H9 (cell line): ENCODE measurements around the gene TLE4. TPM values are rescaled to one million over a fixed set of nuclear protein-coding genes. Genes with fewer than 3 reads are reported as not detected.

ENCODE experiments used
- DNase-seq: peaks from one replicate; pipeline ENCODE4 v3.0.0-alpha.2; 2017
- H2AFZ ChIP-seq: one replicate; pipeline ENCODE4 v1.6.1; 2013; ENCODE audit warnings: mild to moderate bottlenecking, low read length, control low read depth, moderate library complexity
- H2AK5ac ChIP-seq: 2 replicates; pipeline ENCODE4 v1.6.1; 2013; ENCODE audit warnings: low read length, control low read depth, mixed read lengths; ENCODE audit not compliant: insufficient read length
- H2BK120ac ChIP-seq: one replicate; pipeline ENCODE4 v1.6.1; 2013; ENCODE audit warnings: low read depth, mild to moderate bottlenecking, low read length, control low read depth, inconsistent platforms; ENCODE audit not compliant: poor library complexity, severe bottlenecking
- H2BK12ac ChIP-seq: 2 replicates; pipeline ENCODE4 v1.6.1; 2013; ENCODE audit warnings: low read length, control low read depth, mixed read lengths, low read depth; ENCODE audit not compliant: insufficient read length
- H2BK15ac ChIP-seq: 2 replicates; pipeline ENCODE4 v1.6.1; 2013; ENCODE audit warnings: low read depth, low read length, control low read depth
- H2BK20ac ChIP-seq: one replicate; pipeline ENCODE4 v1.6.1; 2013; ENCODE audit warnings: low read depth, mild to moderate bottlenecking, low read length, control low read depth, inconsistent platforms; ENCODE audit not compliant: poor library complexity, severe bottlenecking
- H2BK5ac ChIP-seq: 2 replicates; pipeline ENCODE4 v1.6.1; 2013; ENCODE audit warnings: low read length, control low read depth, mixed read lengths; ENCODE audit not compliant: insufficient read length
- H3K14ac ChIP-seq: 2 replicates; pipeline ENCODE4 v1.6.1; 2013; ENCODE audit warnings: low read length, control low read depth; ENCODE audit not compliant: insufficient read depth
- H3K18ac ChIP-seq: 2 replicates; pipeline ENCODE4 v1.6.1; 2013; ENCODE audit warnings: low read depth, mild to moderate bottlenecking, mixed read lengths, low read length, control low read depth; ENCODE audit not compliant: insufficient read length
- H3K23ac ChIP-seq: 2 replicates; pipeline ENCODE4 v1.6.1; 2013; ENCODE audit warnings: low read length, control low read depth, mixed read lengths, low read depth; ENCODE audit not compliant: insufficient read length
- H3K23me2 ChIP-seq: 2 replicates; pipeline ENCODE4 v1.6.1; 2013; ENCODE audit warnings: low read depth, mild to moderate bottlenecking, mixed read lengths, low read length, control low read depth; ENCODE audit not compliant: insufficient read length, poor library complexity, severe bottlenecking
- H3K27ac ChIP-seq: 2 replicates; pipeline ENCODE4 v1.5.1; 2013; ENCODE audit warnings: low read length, control low read depth, mixed read lengths, low read depth; ENCODE audit not compliant: insufficient read length
- H3K27me3 ChIP-seq: 2 replicates; pipeline ENCODE4 v1.6.1; 2013; ENCODE audit warnings: low read length, control low read depth, inconsistent platforms; ENCODE audit not compliant: insufficient read depth
- H3K4ac ChIP-seq: 2 replicates; pipeline ENCODE4 v1.6.1; 2013; ENCODE audit warnings: low read depth, mild to moderate bottlenecking, control low read depth, inconsistent platforms, low read length, moderate library complexity
- H3K4me1 ChIP-seq: 2 replicates; pipeline ENCODE4 v1.6.1; 2013; ENCODE audit warnings: low read length, control low read depth, inconsistent platforms; ENCODE audit not compliant: insufficient read depth
- H3K4me2 ChIP-seq: 2 replicates; pipeline ENCODE4 v1.6.1; 2013; ENCODE audit warnings: low read length, control low read depth, mixed read lengths; ENCODE audit not compliant: insufficient read length, insufficient read depth
- H3K56ac ChIP-seq: 2 replicates; pipeline ENCODE4 v1.6.1; 2013; ENCODE audit warnings: low read depth, mild to moderate bottlenecking, mixed read lengths, low read length, control low read depth; ENCODE audit not compliant: insufficient read length
- H3K79me1 ChIP-seq: 2 replicates; pipeline ENCODE4 v1.6.1; 2013; ENCODE audit warnings: low read depth, mild to moderate bottlenecking, moderate library complexity, low read length, control low read depth, inconsistent platforms; ENCODE audit not compliant: insufficient read depth, poor library complexity, severe bottlenecking
- H3K79me2 ChIP-seq: 2 replicates; pipeline ENCODE4 v1.6.1; 2013; ENCODE audit warnings: low read length, control low read depth, inconsistent platforms; ENCODE audit not compliant: insufficient read depth
- H3K9ac ChIP-seq: 2 replicates; pipeline ENCODE4 v1.6.1; 2013; ENCODE audit warnings: low read length, control low read depth, mixed read lengths; ENCODE audit not compliant: insufficient read length; ENCODE audit errors: extremely low read depth
- H3K9me3 ChIP-seq: one replicate; pipeline ENCODE4 v1.6.1; 2013; ENCODE audit warnings: low read depth, low read length, inconsistent platforms; ENCODE audit not compliant: control insufficient read depth
- H3T11ph ChIP-seq: one replicate; pipeline ENCODE4 v1.6.1; 2013; ENCODE audit warnings: mild to moderate bottlenecking, low read length, control low read depth, inconsistent platforms
- H4K20me1 ChIP-seq: one replicate; pipeline ENCODE4 v1.6.1; 2013; ENCODE audit not compliant: control insufficient read depth, insufficient read length, insufficient read depth
- H4K5ac ChIP-seq: 2 replicates; pipeline ENCODE4 v1.6.1; 2013; ENCODE audit warnings: low read depth, mild to moderate bottlenecking, mixed read lengths, low read length, control low read depth; ENCODE audit not compliant: insufficient read length
- H4K8ac ChIP-seq: replicated peaks from 2 replicates; pipeline ENCODE4 v1.6.1; 2013; ENCODE audit warnings: low read length, control low read depth, mixed read lengths, low read depth; ENCODE audit not compliant: insufficient read length
- H4K91ac ChIP-seq: 2 replicates; pipeline ENCODE4 v1.6.1; 2013; ENCODE audit warnings: low read depth, mild to moderate bottlenecking, moderate library complexity, mixed read lengths, low read length, control low read depth; ENCODE audit not compliant: insufficient read length
- H3K27ac Mint-ChIP-seq, 3 experiments: 2 replicates in 2 of 3; 3 replicates in 1 of 3; pipeline ENCODE4 v1.8.0; 2020 to 2021; ENCODE audit warnings: mixed read lengths in 3 of 3, mild to moderate bottlenecking in 1 of 3, moderate library complexity in 1 of 3
- H3K27me3 Mint-ChIP-seq: 2 replicates; pipeline ENCODE4 v1.8.0; 2021; ENCODE audit warnings: low read depth, mild to moderate bottlenecking, moderate library complexity, mixed read lengths
- H3K36me3 Mint-ChIP-seq, 3 experiments: 2 replicates in 2 of 3; 3 replicates in 1 of 3; pipeline ENCODE4 v1.8.0; 2020 to 2021; ENCODE audit warnings: low read depth in 3 of 3, mixed read lengths in 3 of 3; ENCODE audit not compliant: insufficient read depth in 1 of 3
- H3K4me1 Mint-ChIP-seq, 2 experiments: 2 replicates each; pipeline ENCODE4 v1.8.0; 2020; ENCODE audit warnings: mixed read lengths in 2 of 2
- H3K4me3 Mint-ChIP-seq, 2 experiments: 2 replicates in 1 of 2; 3 replicates in 1 of 2; pipeline ENCODE4 v1.8.0; 2020 to 2021; ENCODE audit warnings: mild to moderate bottlenecking in 2 of 2, mixed read lengths in 2 of 2, moderate library complexity in 1 of 2
- H3K9me3 Mint-ChIP-seq, 2 experiments: 2 replicates in 1 of 2; 3 replicates in 1 of 2; pipeline ENCODE4 v1.8.0; 2020; ENCODE audit warnings: mild to moderate bottlenecking in 2 of 2, mixed read lengths in 2 of 2, moderate library complexity in 1 of 2
- CTCF ChIP-seq: fragments of 200-600 bp; sonication (generic); conservative IDR thresholded peaks from 3 replicates; pipeline ENCODE4 v1.8.0; 2021; ENCODE audit warnings: antibody characterized with exemption, mild to moderate bottlenecking
- WGBS: extraction: QIAGEN DNeasy Blood & Tissue Kit; methylation state at CpG from one replicate; pipeline ENCODE4 v1.1.7; 2013; ENCODE audit warnings: missing lambda C conversion rate, low lambda C conversion rate, mixed read lengths; ENCODE audit not compliant: insufficient read length; ENCODE audit errors: extremely low coverage; 5-methylcytosine and 5-hydroxymethylcytosine counted together
- total RNA-seq: library from RNA; stranded (reverse); gene quantifications from 2 replicates; pipeline ENCODE4 v1.2.1, GENCODE V29; 2021

Gene TLE4
- total RNA-seq, 1 experiment from 2014 or later, result 35.1 TPM

- WGBS, result no CpG with 5 or more reads among the region's 9 CpGs
- Mint-ChIP-seq H3K4me1 (peaks cover 65 to 85% of the 10 kb centered on the region in 2 experiments), H3K9me3 (no peaks in the 10 kb centered on the region), H3K4me3 (no peak overlapping the region; a peak in 1 of 5 replicates), H3K27ac (peak overlapping the region in 2 of 3 experiments; percentile 56 to 57; a peak in 4 of 7 replicates), H3K27me3 (no peaks in the 10 kb centered on the region), H3K36me3 (no peaks in the 10 kb centered on the region)
- H4K8ac ChIP-seq, result no peak overlapping the region
- no peak overlapping the region for H2BK5ac ChIP-seq
- no peak for TF ChIP-seq CTCF
- H3K79me1 ChIP-seq, result no peaks in the 10 kb centered on the region
- H3K56ac ChIP-seq, result no peak overlapping the region
- H2BK15ac ChIP-seq, result no peak overlapping the region
- H3K4me2 ChIP-seq, result no peak overlapping the region
- H2BK20ac ChIP-seq, result no peak overlapping the region
- no peak for DNase-seq
- H4K91ac ChIP-seq, result no peak overlapping the region
- no peaks in the 10 kb centered on the region for H3K27me3 ChIP-seq
- H3K4me1 ChIP-seq, result peaks cover 16% of the 10 kb centered on the region
- no peak overlapping the region for H4K5ac ChIP-seq
- no peak overlapping the region for H3K18ac ChIP-seq
- no peaks in the 10 kb centered on the region for H3K23me2 ChIP-seq
- H3K14ac ChIP-seq, result no peak overlapping the region
- H3K79me2 ChIP-seq, result no peaks in the 10 kb centered on the region
- H3T11ph ChIP-seq, result no peak overlapping the region
- no peaks in the 10 kb centered on the region for H4K20me1 ChIP-seq
- H3K9me3 ChIP-seq, result no peaks in the 10 kb centered on the region
- H2BK12ac ChIP-seq, result no peak overlapping the region
- H2BK120ac ChIP-seq, result no peak overlapping the region
- no peak overlapping the region for H3K4ac ChIP-seq
- no peak overlapping the region for H3K23ac ChIP-seq
- no peak overlapping the region for H3K9ac ChIP-seq
- H2AFZ ChIP-seq, result no peak overlapping the region
- H2AK5ac ChIP-seq, result no peak overlapping the region
- H3K27ac ChIP-seq, result no peak overlapping the region
These were observed 96.2 kb downstream of the TLE4 start for GRCh38 chr9:79667817-79668436.
